ENCODE results near the gene HK2. TPM values are rescaled to one million over a fixed set of nuclear protein-coding genes. Genes with fewer than 3 reads are reported as not detected.
"Not testable (repeated sequence)": the region's sequence is repeated elsewhere in the genome, so short reads cannot be mapped to it uniquely, and the experiment has no call there.

The HK2 gene
- total RNA-seq, 5 donors from 2014 or later (not counting 1 experiment from before 2014, with no cell fraction given): 8.6 to 14.4 (median 10.6) TPM

- no peaks in the 10 kb centered on the region for H3K9me3 ChIP-seq
- H3K27me3 Mint-ChIP-seq: no peaks in the 10 kb centered on the region
- H3K4me1 Mint-ChIP-seq: peaks cover 91 to 97% (median 94%) of the 10 kb centered on the region in 3 donors
- H3K36me3 ChIP-seq (ENCODE audit: control insufficient read depth in 2 of 2, extremely low read depth in 1 of 2, insufficient read depth in 1 of 2, low read length in 1 of 2): no peaks in the 10 kb centered on the region
- ChIA-PET POLR2A (interaction anchor here in 1 of 2 donors (1.1 kb wide), 1 partner anchor 10 kb away, joined by 3 read pairs; no protein-coding TSS in a partner anchor), CTCF (interaction anchor here (0.6 to 4.6 kb wide), 3 partner anchors 11 to 1019 kb away, joined by 3 to 25 read pairs (median 4); partner anchors contain the start of genes HK2 (in 1 of the 2) and STAMBP (in 1 of the 2))
- H3K27me3 ChIP-seq (replicated peaks in 1 of 2; ENCODE audit: control insufficient read depth in 2 of 2, extremely low read depth in 1 of 2, insufficient read depth in 2 of 2, low read length in 1 of 2): peaks cover 0 to 4% of the 10 kb centered on the region in 2 experiments
- H3K4me3 Mint-ChIP-seq: peak overlapping the region in 1 of 3 donors; percentile 30
- peaks cover 4% of the 10 kb centered on the region for H3K36me3 Mint-ChIP-seq
- WGBS (ENCODE audit: insufficient coverage): 90% methylated on average over 7 of the region's 10 CpGs
- no peak overlapping the region for H3K4me3 ChIP-seq (ENCODE audit: control insufficient read depth in 1 of 2, extremely low read depth in 1 of 2, low read length in 1 of 2)
- H3K27ac Mint-ChIP-seq: peak overlapping the region; percentile 87 to 98
- H3K4me1 ChIP-seq (ENCODE audit: control insufficient read depth in 1 of 2, extremely low read depth in 1 of 2, insufficient read depth in 2 of 2, low read length in 2 of 2): peaks cover 81 to 82% of the 10 kb centered on the region in 2 experiments
- ATAC-seq (replicated peaks in 1 of 4) (no peak), DNase-seq (no peak)
- peak overlapping the region; percentile 21 for H3K27ac ChIP-seq (ENCODE audit: low read length)
- no peaks in the 10 kb centered on the region for H3K9me3 Mint-ChIP-seq
These were observed 13.3 kb downstream of the HK2 start for GRCh38 chr2:74847070-74847858.

GRCh38 chr2:74849228-74849892, 15.4 kb downstream of the HK2 start:
- Histone ChIP-seq H3K27me3 (replicated peaks in 1 of 2; ENCODE audit: control insufficient read depth in 2 of 2, extremely low read depth in 1 of 2, insufficient read depth in 2 of 2, low read length in 1 of 2) (peaks cover 0 to 4% of the 10 kb centered on the region in 2 experiments), H3K9me3 (no peaks in the 10 kb centered on the region), H3K4me3 (ENCODE audit: control insufficient read depth in 1 of 2, extremely low read depth in 1 of 2, low read length in 1 of 2) (peak overlapping the region; percentile 20 to 27), H3K27ac (ENCODE audit: low read length) (peak overlapping the region; percentile 89), H3K4me1 (ENCODE audit: control insufficient read depth in 1 of 2, extremely low read depth in 1 of 2, insufficient read depth in 2 of 2, low read length in 2 of 2) (peaks cover 61% of the 10 kb centered on the region in 2 experiments), H3K36me3 (ENCODE audit: control insufficient read depth in 2 of 2, extremely low read depth in 1 of 2, insufficient read depth in 1 of 2, low read length in 1 of 2) (no peaks in the 10 kb centered on the region)
- Mint-ChIP-seq H3K4me3 (peak overlapping the region; percentile 70 to 80 (median 77)), H3K9me3 (no peaks in the 10 kb centered on the region), H3K27ac (peak overlapping the region; percentile 98 to 99), H3K27me3 (no peaks in the 10 kb centered on the region), H3K36me3 (peaks cover 3% of the 10 kb centered on the region), H3K4me1 (peaks cover 74 to 85% (median 81%) of the 10 kb centered on the region in 3 donors)
- CTCF ChIA-PET: interaction anchor here (0.8 to 4.6 kb wide), 6 partner anchors 9 to 135 kb away, joined by 3 to 25 read pairs (median 6); partner anchors contain the start of gene HK2 (in 1 of the 2)
- WGBS (ENCODE audit: insufficient coverage): 0% methylated on average over 3 of the region's 8 CpGs
- ATAC-seq (replicated peaks in 1 of 4) (peak; percentile 82 to 92 (median 86)), DNase-seq (peak in 34 of 35 experiments; percentile 22 to 74 (median 44))
- POLR2A ChIA-PET: interaction anchor here (0.6 to 1.4 kb wide), 4 partner anchors 9 to 90 kb away, joined by 3 to 12 read pairs (median 7); no protein-coding TSS in a partner anchor

GRCh38 chr2:74850496-74851190, 16.7 kb downstream of the HK2 start:
- no peaks in the 10 kb centered on the region for H3K27me3 ChIP-seq (replicated peaks in 1 of 2; ENCODE audit: control insufficient read depth in 2 of 2, extremely low read depth in 1 of 2, insufficient read depth in 2 of 2, low read length in 1 of 2)
- H3K4me1 ChIP-seq (ENCODE audit: control insufficient read depth in 1 of 2, extremely low read depth in 1 of 2, insufficient read depth in 2 of 2, low read length in 2 of 2): peaks cover 49 to 52% of the 10 kb centered on the region in 2 experiments
- H3K9me3 ChIP-seq: no peaks in the 10 kb centered on the region
- WGBS (ENCODE audit: insufficient coverage): 100% methylated on average over 2 of the region's 3 CpGs
- no peak for DNase-seq
- CTCF ChIA-PET: interaction anchor here in 1 of 2 donors (1.0 to 4.6 kb wide), 2 partner anchors 10 to 14 kb away, joined by 8 to 25 read pairs; partner anchors contain the start of gene HK2
- H3K4me1 Mint-ChIP-seq: peaks cover 62 to 80% (median 68%) of the 10 kb centered on the region in 3 donors
- H3K27ac Mint-ChIP-seq: peak overlapping the region; percentile 98 to 99
- H3K36me3 Mint-ChIP-seq: peaks cover 12% of the 10 kb centered on the region
- H3K27ac ChIP-seq (ENCODE audit: low read length): peak overlapping the region; percentile 89
- no peak for ATAC-seq (replicated peaks in 1 of 4)
- POLR2A ChIA-PET: no interaction called here
- peaks cover 0 to 4% of the 10 kb centered on the region in 2 donors for H3K36me3 ChIP-seq (ENCODE audit: control insufficient read depth in 2 of 2, extremely low read depth in 1 of 2, insufficient read depth in 1 of 2, low read length in 1 of 2)
- no peaks in the 10 kb centered on the region for H3K9me3 Mint-ChIP-seq
- H3K4me3 ChIP-seq (ENCODE audit: control insufficient read depth in 1 of 2, extremely low read depth in 1 of 2, low read length in 1 of 2): no peak overlapping the region
- peak overlapping the region in 1 of 3 donors; percentile 80 for H3K4me3 Mint-ChIP-seq
- no peaks in the 10 kb centered on the region for H3K27me3 Mint-ChIP-seq

- Histone ChIP-seq H3K27ac (ENCODE audit: low read length) (peak overlapping the region; percentile 89), H3K27me3 (replicated peaks in 1 of 2; ENCODE audit: control insufficient read depth in 2 of 2, extremely low read depth in 1 of 2, insufficient read depth in 2 of 2, low read length in 1 of 2) (no peaks in the 10 kb centered on the region), H3K9me3 (no peaks in the 10 kb centered on the region), H3K36me3 (ENCODE audit: control insufficient read depth in 2 of 2, extremely low read depth in 1 of 2, insufficient read depth in 1 of 2, low read length in 1 of 2) (peaks cover 0 to 4% of the 10 kb centered on the region in 2 donors), H3K4me1 (ENCODE audit: control insufficient read depth in 1 of 2, extremely low read depth in 1 of 2, insufficient read depth in 2 of 2, low read length in 2 of 2) (peaks cover 43 to 47% of the 10 kb centered on the region in 2 experiments), H3K4me3 (ENCODE audit: control insufficient read depth in 1 of 2, extremely low read depth in 1 of 2, low read length in 1 of 2) (no peak overlapping the region)
- Mint-ChIP-seq H3K27ac (peak overlapping the region; percentile 98 to 99), H3K36me3 (peaks cover 13% of the 10 kb centered on the region), H3K4me3 (peak overlapping the region in 1 of 3 donors; percentile 80), H3K4me1 (peaks cover 56 to 77% (median 62%) of the 10 kb centered on the region in 3 donors), H3K27me3 (no peaks in the 10 kb centered on the region), H3K9me3 (no peaks in the 10 kb centered on the region)
- ATAC-seq (replicated peaks in 1 of 4) (no peak), DNase-seq (no peak)
- POLR2A ChIA-PET: no interaction called here
- CTCF ChIA-PET: interaction anchor here in 1 of 2 donors (1.0 to 4.6 kb wide), 2 partner anchors 11 to 15 kb away, joined by 8 to 25 read pairs; partner anchors contain the start of gene HK2
- WGBS (ENCODE audit: insufficient coverage): 85% methylated on average over 4 of the region's 8 CpGs
These were observed 17.3 kb downstream of the HK2 start for GRCh38 chr2:74851191-74851566.

GRCh38 chr2:74853360-74853759, 19.4 kb downstream of the HK2 start:
- CTCF ChIA-PET: interaction anchor here in 1 of 2 donors (0.6 to 0.8 kb wide), 3 partner anchors 395 to 1480 kb away, joined by 3 to 4 read pairs (median 4); no protein-coding TSS in a partner anchor
- H3K27me3 ChIP-seq (replicated peaks in 1 of 2; ENCODE audit: control insufficient read depth in 2 of 2, extremely low read depth in 1 of 2, insufficient read depth in 2 of 2, low read length in 1 of 2); DNase-seq; H3K27ac Mint-ChIP-seq; H3K4me3 Mint-ChIP-seq; H3K9me3 Mint-ChIP-seq; H3K27me3 Mint-ChIP-seq; H3K36me3 ChIP-seq (ENCODE audit: control insufficient read depth in 2 of 2, extremely low read depth in 1 of 2, insufficient read depth in 1 of 2, low read length in 1 of 2); H3K9me3 ChIP-seq; ATAC-seq (replicated peaks in 1 of 4); POLR2A ChIA-PET; H3K27ac ChIP-seq (ENCODE audit: low read length); H3K4me3 ChIP-seq (ENCODE audit: control insufficient read depth in 1 of 2, extremely low read depth in 1 of 2, low read length in 1 of 2): not testable (repeated sequence)
- H3K4me1 ChIP-seq (ENCODE audit: control insufficient read depth in 1 of 2, extremely low read depth in 1 of 2, insufficient read depth in 2 of 2, low read length in 2 of 2): peaks cover 25 to 26% of the 10 kb centered on the region in 2 experiments
- Mint-ChIP-seq H3K36me3 (peaks cover 18% of the 10 kb centered on the region), H3K4me1 (peaks cover 35 to 64% (median 44%) of the 10 kb centered on the region in 3 donors)
- WGBS (ENCODE audit: insufficient coverage): 95% methylated on average over 3 of the region's 8 CpGs

Data from T-cell (primary cell).